Measurements from ENCODE around the gene RPGRIP1L. TPM values are rescaled to one million over a fixed set of nuclear protein-coding genes. Genes with fewer than 3 reads are reported as not detected.

The RPGRIP1L gene
- total RNA-seq, 1 experiment from 2014 or later = 9.8 TPM

DNA sequence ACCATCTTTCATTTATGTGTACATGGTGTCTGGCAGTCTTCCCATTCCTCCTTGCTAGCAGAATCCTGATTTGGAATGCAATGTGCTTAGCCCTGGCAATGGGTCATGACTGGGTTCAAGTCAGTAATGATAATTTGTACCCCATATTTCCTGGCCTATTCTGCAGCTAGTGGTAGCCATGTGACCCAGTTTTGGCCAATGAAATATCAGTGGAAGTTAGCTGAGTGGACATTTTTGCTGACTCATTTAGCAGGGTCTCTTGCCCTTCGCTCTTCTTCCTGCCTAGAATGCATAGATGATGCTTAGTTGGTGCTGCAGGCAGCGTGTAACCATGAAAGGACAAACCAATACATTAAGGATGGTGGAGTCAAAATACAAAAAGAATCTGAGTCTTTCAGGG, 121.9 kb downstream of the RPGRIP1L start:
- ATAC-seq (no peak), DNase-seq (ENCODE audit: low spot score) (no peak)
- Mint-ChIP-seq H3K27ac (no peak overlapping the region; the same call in 1 of the 2 replicates), H3K36me3 (no peaks in the 10 kb centered on the region), H3K9me3 (peaks cover 3% of the 10 kb centered on the region; the same call in 1 of the 2 replicates), H3K4me3 (no peak overlapping the region), H3K4me1 (no peaks in the 10 kb centered on the region), H3K27me3 (ENCODE audit: low read depth) (no peaks in the 10 kb centered on the region)
- TF ChIP-seq, protein P1, sequence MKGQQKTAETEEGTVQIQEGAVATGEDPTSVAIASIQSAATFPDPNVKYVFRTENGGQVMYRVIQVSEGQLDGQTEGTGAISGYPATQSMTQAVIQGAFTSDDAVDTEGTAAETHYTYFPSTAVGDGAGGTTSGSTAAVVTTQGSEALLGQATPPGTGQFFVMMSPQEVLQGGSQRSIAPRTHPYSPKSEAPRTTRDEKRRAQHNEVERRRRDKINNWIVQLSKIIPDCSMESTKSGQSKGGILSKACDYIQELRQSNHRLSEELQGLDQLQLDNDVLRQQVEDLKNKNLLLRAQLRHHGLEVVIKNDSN (CRISPR knock-in tag; IDR thresholded peaks at IDR 0.05) = no peak
- TF ChIP-seq, protein P2, sequence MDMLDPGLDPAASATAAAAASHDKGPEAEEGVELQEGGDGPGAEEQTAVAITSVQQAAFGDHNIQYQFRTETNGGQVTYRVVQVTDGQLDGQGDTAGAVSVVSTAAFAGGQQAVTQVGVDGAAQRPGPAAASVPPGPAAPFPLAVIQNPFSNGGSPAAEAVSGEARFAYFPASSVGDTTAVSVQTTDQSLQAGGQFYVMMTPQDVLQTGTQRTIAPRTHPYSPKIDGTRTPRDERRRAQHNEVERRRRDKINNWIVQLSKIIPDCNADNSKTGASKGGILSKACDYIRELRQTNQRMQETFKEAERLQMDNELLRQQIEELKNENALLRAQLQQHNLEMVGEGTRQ (CRISPR knock-in tag; IDR thresholded peaks at IDR 0.05) = 0 out of 2 replicates have a peak, but pooled peaks have one; percentile 44
- peak; percentile 34; the same call in 1 of the 2 replicates for TF ChIP-seq NFYB (CRISPR knock-in tag; conservative IDR thresholded peaks at IDR 0.05; ENCODE audit: low read depth)
- POLR2A ChIA-PET = no interaction called here
- CTCF ChIA-PET = no interaction called here

DNA sequence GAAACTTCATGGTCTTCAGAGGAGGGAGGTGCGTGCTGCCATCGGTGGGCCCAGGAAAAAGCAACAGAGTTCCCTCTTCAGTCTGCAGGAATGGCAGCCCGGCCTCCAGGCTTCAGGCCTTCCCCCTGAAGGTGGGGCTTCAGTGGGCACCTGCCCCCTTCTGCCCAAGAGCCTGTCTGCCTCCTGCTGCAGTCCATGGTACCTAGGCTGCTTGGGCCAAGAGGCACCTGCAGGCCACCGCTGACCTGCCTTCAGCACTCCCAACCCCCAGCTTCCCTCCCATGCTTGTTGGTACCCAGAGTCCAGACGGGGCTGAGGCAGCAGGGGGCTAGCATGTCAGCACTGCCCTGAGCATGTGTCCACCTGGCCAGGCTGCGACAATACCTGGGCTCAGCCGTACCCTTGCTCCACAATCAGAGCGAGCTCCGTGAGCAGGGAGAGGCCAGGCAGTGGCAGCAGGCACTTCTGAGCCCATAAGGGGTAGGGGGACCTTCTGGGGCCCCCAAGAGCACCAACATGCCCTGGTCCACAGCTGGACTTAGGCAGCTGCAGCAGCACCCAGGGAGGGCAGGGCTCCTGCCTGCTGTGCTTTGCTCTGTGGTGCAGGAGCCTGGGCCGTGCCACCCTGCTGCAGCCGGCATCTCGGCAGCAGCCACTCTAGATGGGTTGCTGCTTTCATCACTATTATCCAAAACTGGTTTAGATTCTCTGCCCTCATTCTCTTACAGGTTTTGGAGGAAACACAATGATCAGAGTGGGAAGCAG, 123.4 kb downstream of the RPGRIP1L start:
- ATAC-seq (no peak), DNase-seq (ENCODE audit: low spot score) (no peak)
- ChIA-PET POLR2A (no interaction called here), CTCF (interaction anchor here (1.4 kb wide), 1 partner anchor 31 kb away, joined by 6 read pairs; no protein-coding TSS in a partner anchor)
- H3K27ac Mint-ChIP-seq = no peak overlapping the region
- H3K4me3 Mint-ChIP-seq = no peak overlapping the region
- no peak for TF ChIP-seq SP1 (CRISPR knock-in tag; conservative IDR thresholded peaks at IDR 0.05)
- no peak for TF ChIP-seq ZNF263 (CRISPR knock-in tag; IDR thresholded peaks at IDR 0.05; ENCODE audit: low read depth)
- no peak for TF ChIP-seq TEAD4 (CRISPR knock-in tag; IDR thresholded peaks at IDR 0.05)
- TF ChIP-seq, protein P3, sequence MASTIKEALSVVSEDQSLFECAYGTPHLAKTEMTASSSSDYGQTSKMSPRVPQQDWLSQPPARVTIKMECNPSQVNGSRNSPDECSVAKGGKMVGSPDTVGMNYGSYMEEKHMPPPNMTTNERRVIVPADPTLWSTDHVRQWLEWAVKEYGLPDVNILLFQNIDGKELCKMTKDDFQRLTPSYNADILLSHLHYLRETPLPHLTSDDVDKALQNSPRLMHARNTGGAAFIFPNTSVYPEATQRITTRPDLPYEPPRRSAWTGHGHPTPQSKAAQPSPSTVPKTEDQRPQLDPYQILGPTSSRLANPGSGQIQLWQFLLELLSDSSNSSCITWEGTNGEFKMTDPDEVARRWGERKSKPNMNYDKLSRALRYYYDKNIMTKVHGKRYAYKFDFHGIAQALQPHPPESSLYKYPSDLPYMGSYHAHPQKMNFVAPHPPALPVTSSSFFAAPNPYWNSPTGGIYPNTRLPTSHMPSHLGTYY (CRISPR knock-in tag; IDR thresholded peaks at IDR 0.05) = no peak
- TF ChIP-seq NR1H2 (CRISPR knock-in tag; IDR thresholded peaks at IDR 0.05) = no peak
- no peak for TF ChIP-seq ZNF416 (CRISPR knock-in tag; IDR thresholded peaks at IDR 0.05)
- TF ChIP-seq, protein P4, sequence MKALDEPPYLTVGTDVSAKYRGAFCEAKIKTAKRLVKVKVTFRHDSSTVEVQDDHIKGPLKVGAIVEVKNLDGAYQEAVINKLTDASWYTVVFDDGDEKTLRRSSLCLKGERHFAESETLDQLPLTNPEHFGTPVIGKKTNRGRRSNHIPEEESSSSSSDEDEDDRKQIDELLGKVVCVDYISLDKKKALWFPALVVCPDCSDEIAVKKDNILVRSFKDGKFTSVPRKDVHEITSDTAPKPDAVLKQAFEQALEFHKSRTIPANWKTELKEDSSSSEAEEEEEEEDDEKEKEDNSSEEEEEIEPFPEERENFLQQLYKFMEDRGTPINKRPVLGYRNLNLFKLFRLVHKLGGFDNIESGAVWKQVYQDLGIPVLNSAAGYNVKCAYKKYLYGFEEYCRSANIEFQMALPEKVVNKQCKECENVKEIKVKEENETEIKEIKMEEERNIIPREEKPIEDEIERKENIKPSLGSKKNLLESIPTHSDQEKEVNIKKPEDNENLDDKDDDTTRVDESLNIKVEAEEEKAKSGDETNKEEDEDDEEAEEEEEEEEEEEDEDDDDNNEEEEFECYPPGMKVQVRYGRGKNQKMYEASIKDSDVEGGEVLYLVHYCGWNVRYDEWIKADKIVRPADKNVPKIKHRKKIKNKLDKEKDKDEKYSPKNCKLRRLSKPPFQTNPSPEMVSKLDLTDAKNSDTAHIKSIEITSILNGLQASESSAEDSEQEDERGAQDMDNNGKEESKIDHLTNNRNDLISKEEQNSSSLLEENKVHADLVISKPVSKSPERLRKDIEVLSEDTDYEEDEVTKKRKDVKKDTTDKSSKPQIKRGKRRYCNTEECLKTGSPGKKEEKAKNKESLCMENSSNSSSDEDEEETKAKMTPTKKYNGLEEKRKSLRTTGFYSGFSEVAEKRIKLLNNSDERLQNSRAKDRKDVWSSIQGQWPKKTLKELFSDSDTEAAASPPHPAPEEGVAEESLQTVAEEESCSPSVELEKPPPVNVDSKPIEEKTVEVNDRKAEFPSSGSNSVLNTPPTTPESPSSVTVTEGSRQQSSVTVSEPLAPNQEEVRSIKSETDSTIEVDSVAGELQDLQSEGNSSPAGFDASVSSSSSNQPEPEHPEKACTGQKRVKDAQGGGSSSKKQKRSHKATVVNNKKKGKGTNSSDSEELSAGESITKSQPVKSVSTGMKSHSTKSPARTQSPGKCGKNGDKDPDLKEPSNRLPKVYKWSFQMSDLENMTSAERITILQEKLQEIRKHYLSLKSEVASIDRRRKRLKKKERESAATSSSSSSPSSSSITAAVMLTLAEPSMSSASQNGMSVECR (CRISPR knock-in tag; IDR thresholded peaks at IDR 0.05; ENCODE audit: borderline replicate concordance) = no peak
- no peak for TF ChIP-seq NFATC4 (CRISPR knock-in tag; IDR thresholded peaks at IDR 0.05)
- TF ChIP-seq, protein P5, sequence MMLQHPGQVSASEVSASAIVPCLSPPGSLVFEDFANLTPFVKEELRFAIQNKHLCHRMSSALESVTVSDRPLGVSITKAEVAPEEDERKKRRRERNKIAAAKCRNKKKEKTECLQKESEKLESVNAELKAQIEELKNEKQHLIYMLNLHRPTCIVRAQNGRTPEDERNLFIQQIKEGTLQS (CRISPR knock-in tag; conservative IDR thresholded peaks at IDR 0.05) = no peak
- TF ChIP-seq, protein P6, sequence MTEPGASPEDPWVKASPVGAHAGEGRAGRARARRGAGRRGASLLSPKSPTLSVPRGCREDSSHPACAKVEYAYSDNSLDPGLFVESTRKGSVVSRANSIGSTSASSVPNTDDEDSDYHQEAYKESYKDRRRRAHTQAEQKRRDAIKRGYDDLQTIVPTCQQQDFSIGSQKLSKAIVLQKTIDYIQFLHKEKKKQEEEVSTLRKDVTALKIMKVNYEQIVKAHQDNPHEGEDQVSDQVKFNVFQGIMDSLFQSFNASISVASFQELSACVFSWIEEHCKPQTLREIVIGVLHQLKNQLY (CRISPR knock-in tag; IDR thresholded peaks at IDR 0.05) = no peak
- no peak for TF ChIP-seq ZNF121 (CRISPR knock-in tag; IDR thresholded peaks at IDR 0.05)
- TF ChIP-seq ZNF317 (CRISPR knock-in tag; IDR thresholded peaks at IDR 0.05; ENCODE audit: borderline replicate concordance, low read depth) = no peak
- no peak for TF ChIP-seq CBFB (CRISPR knock-in tag; IDR thresholded peaks at IDR 0.05; ENCODE audit: low read depth)
- no peak for TF ChIP-seq GABPB1 (CRISPR knock-in tag; IDR thresholded peaks at IDR 0.05)
- no peak for TF ChIP-seq ELF4 (CRISPR knock-in tag; IDR thresholded peaks at IDR 0.05; ENCODE audit: low read depth)
- no peak for TF ChIP-seq FOXJ3 (CRISPR knock-in tag; IDR thresholded peaks at IDR 0.05; ENCODE audit: borderline replicate concordance)
- TF ChIP-seq, protein P7, sequence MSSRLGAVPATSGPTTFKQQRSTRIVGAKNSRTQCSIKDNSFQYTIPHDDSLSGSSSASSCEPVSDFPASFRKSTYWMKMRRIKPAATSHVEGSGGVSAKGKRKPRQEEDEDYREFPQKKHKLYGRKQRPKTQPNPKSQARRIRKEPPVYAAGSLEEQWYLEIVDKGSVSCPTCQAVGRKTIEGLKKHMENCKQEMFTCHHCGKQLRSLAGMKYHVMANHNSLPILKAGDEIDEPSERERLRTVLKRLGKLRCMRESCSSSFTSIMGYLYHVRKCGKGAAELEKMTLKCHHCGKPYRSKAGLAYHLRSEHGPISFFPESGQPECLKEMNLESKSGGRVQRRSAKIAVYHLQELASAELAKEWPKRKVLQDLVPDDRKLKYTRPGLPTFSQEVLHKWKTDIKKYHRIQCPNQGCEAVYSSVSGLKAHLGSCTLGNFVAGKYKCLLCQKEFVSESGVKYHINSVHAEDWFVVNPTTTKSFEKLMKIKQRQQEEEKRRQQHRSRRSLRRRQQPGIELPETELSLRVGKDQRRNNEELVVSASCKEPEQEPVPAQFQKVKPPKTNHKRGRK (CRISPR knock-in tag; IDR thresholded peaks at IDR 0.05; ENCODE audit: borderline replicate concordance) = no peak
- H3K4me1 Mint-ChIP-seq = no peaks in the 10 kb centered on the region
- H3K27me3 Mint-ChIP-seq (ENCODE audit: low read depth) = no peaks in the 10 kb centered on the region
- peaks cover 3% of the 10 kb centered on the region; the same call in 1 of the 2 replicates for H3K9me3 Mint-ChIP-seq
- no peaks in the 10 kb centered on the region for H3K36me3 Mint-ChIP-seq

All from WTC11 (cell line).